AG09309 (cell line): ENCODE data around the gene NEURL2.
"Not testable (repeated sequence)": the region's sequence is repeated elsewhere in the genome, so short reads cannot be mapped to it uniquely, and the experiment has no call there.

ENCODE experiments used
- DNase-seq: peaks from one replicate; pipeline ENCODE4 v3.0.0-alpha.2; 2010; ENCODE audit warnings: low read depth
- H3K4me3 ChIP-seq: 2 replicates; pipeline ENCODE4 v1.5.1; 2011; ENCODE audit warnings: mild to moderate bottlenecking, low read depth, low read length, moderate library complexity; ENCODE audit not compliant: control insufficient read depth
- TF ChIP-seq, protein P1 (sequence below): IDR thresholded peaks from 2 replicates; pipeline ENCODE4 v1.5.1; 2011; ENCODE audit warnings: mild to moderate bottlenecking, low read depth, low read length, inconsistent platforms; ENCODE audit not compliant: insufficient read depth, control insufficient read depth; ENCODE audit errors: missing control alignments

Gene NEURL2

DNA sequence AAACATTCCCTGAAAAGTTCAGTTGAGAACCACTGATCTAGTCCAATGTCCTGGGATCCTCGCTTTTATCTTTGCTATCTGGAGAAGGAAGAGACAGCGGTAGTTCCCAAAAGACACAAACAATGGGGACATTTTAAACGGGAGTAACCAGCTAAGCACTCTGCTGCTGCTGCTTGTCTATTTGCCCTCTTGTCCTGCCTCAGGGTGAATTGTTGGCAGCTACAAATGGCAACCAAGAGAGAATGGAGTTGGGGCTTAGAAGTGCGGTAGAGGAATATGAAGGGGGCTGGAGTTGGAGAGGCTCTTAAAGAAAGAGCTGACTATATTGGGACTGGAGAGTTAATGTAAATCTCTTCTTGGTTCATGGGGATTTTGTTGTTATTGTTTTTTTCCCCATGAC, 16.4 kb downstream of the NEURL2 start:
- no peak for DNase-seq
- TF ChIP-seq, protein P1, sequence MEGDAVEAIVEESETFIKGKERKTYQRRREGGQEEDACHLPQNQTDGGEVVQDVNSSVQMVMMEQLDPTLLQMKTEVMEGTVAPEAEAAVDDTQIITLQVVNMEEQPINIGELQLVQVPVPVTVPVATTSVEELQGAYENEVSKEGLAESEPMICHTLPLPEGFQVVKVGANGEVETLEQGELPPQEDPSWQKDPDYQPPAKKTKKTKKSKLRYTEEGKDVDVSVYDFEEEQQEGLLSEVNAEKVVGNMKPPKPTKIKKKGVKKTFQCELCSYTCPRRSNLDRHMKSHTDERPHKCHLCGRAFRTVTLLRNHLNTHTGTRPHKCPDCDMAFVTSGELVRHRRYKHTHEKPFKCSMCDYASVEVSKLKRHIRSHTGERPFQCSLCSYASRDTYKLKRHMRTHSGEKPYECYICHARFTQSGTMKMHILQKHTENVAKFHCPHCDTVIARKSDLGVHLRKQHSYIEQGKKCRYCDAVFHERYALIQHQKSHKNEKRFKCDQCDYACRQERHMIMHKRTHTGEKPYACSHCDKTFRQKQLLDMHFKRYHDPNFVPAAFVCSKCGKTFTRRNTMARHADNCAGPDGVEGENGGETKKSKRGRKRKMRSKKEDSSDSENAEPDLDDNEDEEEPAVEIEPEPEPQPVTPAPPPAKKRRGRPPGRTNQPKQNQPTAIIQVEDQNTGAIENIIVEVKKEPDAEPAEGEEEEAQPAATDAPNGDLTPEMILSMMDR = no peak

DNA sequence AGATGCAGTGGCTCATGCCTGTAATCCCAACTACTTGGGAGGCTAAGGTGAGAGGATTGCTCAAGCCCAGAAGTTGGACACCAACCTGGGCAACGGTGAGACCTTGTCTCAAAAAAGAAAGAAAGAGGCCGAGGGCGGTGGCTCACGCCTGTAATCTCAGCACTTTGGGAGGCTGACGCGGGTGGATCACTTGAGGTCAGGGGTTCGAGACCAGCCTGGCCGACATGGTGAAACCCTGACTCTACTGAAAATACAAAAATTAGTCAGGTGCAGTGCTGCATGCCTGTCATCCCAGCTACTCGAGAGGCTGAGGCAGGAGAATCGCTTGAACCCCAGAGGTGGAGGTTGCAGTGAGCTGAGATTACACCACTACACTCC, 16.9 kb downstream of the NEURL2 start:
- H3K4me3 ChIP-seq = not testable (repeated sequence)

More for the DNA sequence above, 16.4 kb downstream of the NEURL2 start:
- no peak overlapping the region for H3K4me3 ChIP-seq

DNA sequence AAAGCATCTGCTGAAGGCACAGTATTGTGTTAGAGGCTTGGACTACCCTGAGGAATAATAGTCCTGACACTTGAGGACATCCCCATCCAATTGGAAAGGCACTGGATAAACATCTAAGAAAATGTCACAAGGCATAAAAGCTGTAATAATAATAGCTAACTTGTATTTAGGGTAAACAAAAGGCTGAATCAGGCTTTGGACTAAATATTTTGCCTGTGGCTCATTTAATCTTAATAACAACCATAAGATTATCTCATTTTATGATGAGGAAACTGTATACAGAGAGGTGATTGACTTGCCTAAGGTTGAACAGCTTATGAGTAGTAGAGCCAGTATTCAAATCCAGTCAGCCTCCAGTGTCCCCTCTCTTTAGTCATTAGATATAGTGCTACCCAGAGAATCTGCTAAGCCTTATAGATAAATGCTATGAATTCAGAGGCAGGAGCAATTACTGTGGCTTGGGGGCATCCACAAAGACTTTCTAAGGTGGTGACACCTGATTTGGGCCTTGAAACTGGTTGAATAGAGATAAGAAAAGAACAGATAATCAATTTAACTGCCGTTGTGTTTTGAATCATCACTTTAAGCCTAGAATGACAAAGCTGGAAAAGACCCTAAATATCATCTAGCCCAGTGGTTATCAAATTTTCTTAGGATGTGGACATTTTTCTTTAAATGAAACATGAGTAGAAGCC, 17.5 kb downstream of the NEURL2 start:
- no peak overlapping the region for H3K4me3 ChIP-seq
- no peak for DNase-seq
- TF ChIP-seq, protein P1 = no peak

More for the DNA sequence above, 16.9 kb downstream of the NEURL2 start:
- not testable (repeated sequence) for DNase-seq

DNA sequence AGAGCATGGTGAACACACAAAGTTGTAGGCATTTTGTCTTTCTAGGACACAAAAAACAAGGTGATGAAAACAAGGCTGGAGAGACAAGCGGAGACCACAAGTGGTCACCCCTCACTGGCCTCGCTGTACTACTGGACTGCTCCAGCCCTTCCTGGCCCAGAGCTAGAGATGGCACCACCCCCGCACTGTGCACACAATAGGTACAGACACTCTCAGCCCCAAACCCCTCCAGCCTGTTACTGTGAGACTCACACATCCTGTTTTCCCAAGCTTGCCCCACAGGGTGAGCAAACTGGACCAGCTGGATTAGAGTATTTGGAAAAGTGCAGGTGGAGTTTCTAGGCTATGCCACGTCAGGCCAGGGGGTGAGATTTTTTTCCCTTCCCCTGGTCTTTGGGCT, 18.4 kb downstream of the NEURL2 start:
- TF ChIP-seq, protein P1 = no peak
- DNase-seq = no peak
- H3K4me3 ChIP-seq = no peak overlapping the region

DNA sequence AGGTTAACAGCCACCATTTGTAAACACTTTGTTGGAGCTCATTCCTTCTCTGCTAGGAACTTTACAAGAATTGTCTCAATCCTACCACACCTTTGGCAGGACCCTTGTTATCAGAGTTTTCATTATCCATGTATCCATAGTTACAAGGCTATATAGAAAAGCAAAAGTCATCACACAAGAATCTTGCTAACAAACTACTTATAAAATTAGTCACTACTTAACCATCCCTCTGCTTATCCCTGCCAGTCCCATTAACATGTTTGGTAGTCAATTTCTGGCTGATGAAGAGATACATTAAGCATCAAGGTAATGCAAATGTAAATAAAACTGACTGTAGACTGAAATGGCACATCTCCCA, 23.2 kb downstream of the NEURL2 start:
- no peak overlapping the region for H3K4me3 ChIP-seq
- no peak for DNase-seq
- TF ChIP-seq, protein P1 = no peak

DNA sequence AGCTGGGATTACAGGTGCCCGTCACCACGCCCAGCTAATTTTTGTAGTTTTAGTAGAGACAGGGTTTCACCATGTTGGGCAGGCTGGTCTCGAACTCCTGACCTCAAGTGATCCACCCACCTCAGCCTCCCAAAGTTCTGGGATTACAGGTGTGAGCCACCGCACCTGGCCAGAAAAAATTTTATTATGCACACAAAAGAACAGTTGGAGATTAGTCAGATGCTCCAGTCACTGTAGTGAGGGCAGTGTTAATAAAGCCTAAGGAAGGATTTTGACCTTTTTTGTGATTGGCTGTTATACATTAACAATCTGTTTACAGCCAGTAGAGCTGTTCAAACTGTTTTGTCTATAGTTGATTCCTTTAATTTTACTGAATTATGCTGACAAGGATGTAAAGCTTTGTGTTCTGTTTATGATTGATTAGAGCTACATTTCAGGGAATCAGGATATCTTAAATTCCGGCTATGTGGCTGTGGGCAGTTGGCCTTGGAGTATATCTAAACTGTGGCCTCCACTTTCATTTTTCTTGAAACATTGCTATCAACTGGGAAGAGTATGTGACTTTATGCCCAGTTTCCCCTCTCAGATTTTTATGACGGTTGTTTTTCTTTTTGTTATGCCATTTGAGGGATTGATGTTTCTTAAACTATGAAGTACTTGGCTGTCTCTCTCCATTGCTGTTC, 23.7 kb downstream of the NEURL2 start:
- H3K4me3 ChIP-seq = no peak overlapping the region
- TF ChIP-seq, protein P1 = no peak
- DNase-seq = no peak

DNA sequence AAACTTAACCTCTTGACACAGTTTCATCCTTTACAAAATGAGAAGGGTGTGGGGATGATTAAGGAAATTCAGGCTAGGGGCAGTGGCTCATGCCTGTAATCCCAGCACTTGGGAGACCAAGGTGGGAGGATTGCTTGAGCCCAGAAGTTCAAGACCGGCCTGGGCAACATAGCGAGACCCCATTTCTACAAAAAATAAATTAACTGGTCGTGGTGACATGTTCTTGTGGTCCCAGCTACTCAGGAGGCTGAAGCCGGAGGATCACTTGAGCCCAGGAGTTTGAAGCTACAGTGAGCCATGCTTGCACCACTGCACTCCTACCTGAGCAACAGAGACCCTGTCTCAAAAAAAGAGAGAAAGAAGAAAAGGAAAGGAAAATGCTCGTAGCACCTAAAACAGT, 24.6 kb downstream of the NEURL2 start:
- DNase-seq = no peak
- no peak overlapping the region for H3K4me3 ChIP-seq
- TF ChIP-seq, protein P1 = no peak
